ENCODE data around the gene SOX18. TPM values are rescaled to one million over a fixed set of nuclear protein-coding genes. Genes with fewer than 3 reads are reported as not detected.
A peak's percentile ranks its signal among the peaks of the same experiment; 100 is the strongest.

SOX18 gene
- total and polyA plus RNA-seq, 2 of the 13 experiments (the other 11 are each of a cell fraction or from before 2014, with no cell fraction given): 1.6 to 1.9 TPM

DNA sequence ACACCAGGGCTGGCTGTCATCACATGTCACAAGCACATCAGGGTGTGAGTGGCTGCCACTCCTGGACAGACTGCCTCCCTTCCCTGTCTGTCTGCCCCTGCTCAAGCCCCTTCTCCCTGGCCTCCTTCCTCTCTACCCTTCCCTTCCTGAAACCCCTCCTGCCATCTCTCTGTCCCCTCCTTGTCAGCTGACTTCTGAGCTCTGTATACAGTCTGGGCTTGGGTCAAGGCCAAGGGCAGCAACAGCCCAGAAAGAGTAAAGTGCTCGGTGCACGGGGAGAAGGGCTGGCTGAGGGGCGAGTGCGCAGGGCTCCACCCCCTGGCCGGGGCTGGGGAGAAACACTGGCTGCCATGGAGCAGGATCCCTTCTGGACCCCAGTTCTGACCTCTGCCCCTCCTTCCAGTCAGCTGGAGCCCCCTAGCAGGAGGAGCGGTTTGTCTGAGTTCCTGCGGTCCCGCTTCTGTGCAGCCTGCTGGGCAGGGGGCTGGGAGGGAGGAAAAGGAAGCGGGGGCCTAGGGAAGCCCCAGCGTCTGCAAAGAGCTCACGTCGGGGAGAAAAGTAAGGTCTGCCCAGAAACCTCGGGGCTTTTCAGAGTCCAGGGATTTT is 32.8 kb upstream of the SOX18 start (continued):
- no peak for TF ChIP-seq ZBED4 (CRISPR knock-in tag; IDR thresholded peaks at IDR 0.05; ENCODE audit: borderline replicate concordance)
- TF ChIP-seq UBTF (CRISPR knock-in tag; IDR thresholded peaks at IDR 0.05): 0 out of 2 replicates have a peak, but pooled peaks have one; percentile 6
- TF ChIP-seq SMYD3 (CRISPR knock-in tag; IDR thresholded peaks at IDR 0.05): no peak
- 0 out of 2 replicates have a peak, but pooled peaks have one; percentile 39 for TF ChIP-seq HDAC2 (CRISPR knock-in tag; IDR thresholded peaks at IDR 0.05)
- TF ChIP-seq ZNF674 (CRISPR knock-in tag; IDR thresholded peaks at IDR 0.05; ENCODE audit: low read depth): no peak
- no peak for TF ChIP-seq HOXA7 (CRISPR knock-in tag; IDR thresholded peaks at IDR 0.05)
- TF ChIP-seq ZMAT3 (CRISPR knock-in tag; conservative IDR thresholded peaks at IDR 0.05): no peak
- TF ChIP-seq ZNF83 (CRISPR knock-in tag; IDR thresholded peaks at IDR 0.05; ENCODE audit: borderline replicate concordance): no peak
- peak; percentile 30; the same call in 1 of the 2 replicates for TF ChIP-seq TBX2 (CRISPR knock-in tag; IDR thresholded peaks at IDR 0.05; ENCODE audit: borderline replicate concordance)
- TF ChIP-seq, protein P1, sequence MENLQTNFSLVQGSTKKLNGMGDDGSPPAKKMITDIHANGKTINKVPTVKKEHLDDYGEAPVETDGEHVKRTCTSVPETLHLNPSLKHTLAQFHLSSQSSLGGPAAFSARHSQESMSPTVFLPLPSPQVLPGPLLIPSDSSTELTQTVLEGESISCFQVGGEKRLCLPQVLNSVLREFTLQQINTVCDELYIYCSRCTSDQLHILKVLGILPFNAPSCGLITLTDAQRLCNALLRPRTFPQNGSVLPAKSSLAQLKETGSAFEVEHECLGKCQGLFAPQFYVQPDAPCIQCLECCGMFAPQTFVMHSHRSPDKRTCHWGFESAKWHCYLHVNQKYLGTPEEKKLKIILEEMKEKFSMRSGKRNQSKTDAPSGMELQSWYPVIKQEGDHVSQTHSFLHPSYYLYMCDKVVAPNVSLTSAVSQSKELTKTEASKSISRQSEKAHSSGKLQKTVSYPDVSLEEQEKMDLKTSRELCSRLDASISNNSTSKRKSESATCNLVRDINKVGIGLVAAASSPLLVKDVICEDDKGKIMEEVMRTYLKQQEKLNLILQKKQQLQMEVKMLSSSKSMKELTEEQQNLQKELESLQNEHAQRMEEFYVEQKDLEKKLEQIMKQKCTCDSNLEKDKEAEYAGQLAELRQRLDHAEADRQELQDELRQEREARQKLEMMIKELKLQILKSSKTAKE (CRISPR knock-in tag; IDR thresholded peaks at IDR 0.05; ENCODE audit: borderline replicate concordance): peak; percentile 93
- no peak for TF ChIP-seq ZNF546 (CRISPR knock-in tag; conservative IDR thresholded peaks at IDR 0.05)
- TF ChIP-seq AGO1 (IDR thresholded peaks at IDR 0.05; ENCODE audit: low read depth, low read length, poor library complexity, severe bottlenecking): no peak
- TF ChIP-seq NFRKB (IDR thresholded peaks at IDR 0.05): no peak
- TF ChIP-seq ZBTB25 (CRISPR knock-in tag; IDR thresholded peaks at IDR 0.05): peak; percentile 78
- no peak for TF ChIP-seq DDIT3 (CRISPR knock-in tag; IDR thresholded peaks at IDR 0.05)
- no peak for TF ChIP-seq ZNF530 (CRISPR knock-in tag; IDR thresholded peaks at IDR 0.05; ENCODE audit: low read depth)

Data from HepG2 (cell line).